Activated T-helper 17 cell treated with anti-CD3 and anti-CD28 coated beads, Interleukin-2, amount 50 U/mL, for 72 hours (primary cell): ENCODE measurements around the gene SRSF3. TPM values are rescaled to one million over a fixed set of nuclear protein-coding genes. Genes with fewer than 3 reads are reported as not detected.
"Not testable (repeated sequence)": the region's sequence is repeated elsewhere in the genome, so short reads cannot be mapped to it uniquely, and the experiment has no call there.

ENCODE experiments used
- ATAC-seq: fragments of 150-1000 bp; cut with Tn5 transposase; replicated peaks from 2 replicates; pipeline ENCODE4 v1.10.0; 2021; ENCODE audit warnings: mild to moderate bottlenecking, moderate library complexity
- H3K27ac Mint-ChIP-seq: one replicate; pipeline ENCODE4 v1.8.0; 2022; ENCODE audit warnings: mixed read lengths
- H3K27me3 Mint-ChIP-seq: one replicate; pipeline ENCODE4 v1.8.0; 2022; ENCODE audit warnings: mixed read lengths
- H3K36me3 Mint-ChIP-seq: one replicate; pipeline ENCODE4 v1.8.0; 2022; ENCODE audit warnings: low read depth, mild to moderate bottlenecking, mixed read lengths
- H3K4me1 Mint-ChIP-seq: one replicate; pipeline ENCODE4 v1.8.0; 2022; ENCODE audit warnings: mixed read lengths
- H3K4me3 Mint-ChIP-seq: one replicate; pipeline ENCODE4 v1.8.0; 2022; ENCODE audit warnings: mild to moderate bottlenecking, mixed read lengths
- H3K9me3 Mint-ChIP-seq: one replicate; pipeline ENCODE4 v1.8.0; 2022; ENCODE audit warnings: mixed read lengths
- total RNA-seq, 2 donors: library from RNA; stranded (reverse); gene quantifications; one replicate each; pipeline ENCODE4 v1.2.3, GENCODE V29; 2022

The SRSF3 gene
- total RNA-seq, 2 donors from 2014 or later = 277 to 473 TPM

DNA sequence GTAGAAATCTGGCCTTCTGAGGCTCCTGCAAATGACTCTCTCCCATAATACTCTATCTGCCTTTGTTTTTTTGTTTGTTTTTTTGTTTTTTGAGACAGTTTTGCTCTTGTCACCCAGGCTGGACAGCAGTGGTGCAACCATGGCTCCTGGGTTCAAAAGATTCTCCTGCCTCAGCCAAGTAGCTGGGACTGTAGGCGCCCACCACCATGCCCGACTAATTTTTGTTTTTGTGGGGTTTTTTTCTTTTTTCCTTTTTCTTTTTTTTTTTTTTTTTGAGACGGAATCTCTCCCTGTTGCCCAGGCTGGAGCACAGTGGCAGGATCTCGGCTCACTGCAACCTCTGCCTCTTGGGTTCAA, 30.3 kb upstream of the SRSF3 start:
- Mint-ChIP-seq H3K9me3 (no peaks in the 10 kb centered on the region), H3K27me3 (no peaks in the 10 kb centered on the region), H3K4me1 (peaks cover 5% of the 10 kb centered on the region), H3K4me3 (no peak overlapping the region), H3K36me3 (no peaks in the 10 kb centered on the region), H3K27ac (no peak overlapping the region)
- no peak for ATAC-seq

DNA sequence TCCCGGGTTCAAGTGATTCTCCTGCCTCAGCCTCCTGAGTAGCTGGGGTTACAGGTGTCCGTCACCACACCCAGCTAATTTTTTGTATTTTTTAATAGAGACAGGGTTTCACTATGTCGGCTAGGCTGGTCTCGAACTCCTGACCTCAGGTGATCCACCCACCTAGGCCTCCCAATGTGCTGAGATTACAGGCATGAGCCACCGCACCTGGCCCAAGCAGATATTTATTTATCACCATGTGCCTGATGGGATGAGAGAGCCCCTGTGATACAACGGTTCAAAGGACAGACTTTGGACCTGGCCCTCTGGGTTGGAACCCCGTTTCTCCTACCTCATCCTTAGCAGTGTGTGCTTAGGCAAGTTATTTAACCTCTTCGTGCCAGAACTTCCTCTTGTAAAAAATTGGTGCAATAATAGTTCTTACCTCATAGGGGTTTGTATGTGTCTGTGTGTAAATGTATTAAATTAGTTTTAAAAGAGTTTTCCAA, 27.7 kb upstream of the SRSF3 start:
- H3K4me3 Mint-ChIP-seq = no peak overlapping the region
- no peaks in the 10 kb centered on the region for H3K27me3 Mint-ChIP-seq
- no peaks in the 10 kb centered on the region for H3K36me3 Mint-ChIP-seq
- no peaks in the 10 kb centered on the region for H3K4me1 Mint-ChIP-seq
- H3K27ac Mint-ChIP-seq = no peak overlapping the region
- no peak for ATAC-seq
- H3K9me3 Mint-ChIP-seq = no peaks in the 10 kb centered on the region

DNA sequence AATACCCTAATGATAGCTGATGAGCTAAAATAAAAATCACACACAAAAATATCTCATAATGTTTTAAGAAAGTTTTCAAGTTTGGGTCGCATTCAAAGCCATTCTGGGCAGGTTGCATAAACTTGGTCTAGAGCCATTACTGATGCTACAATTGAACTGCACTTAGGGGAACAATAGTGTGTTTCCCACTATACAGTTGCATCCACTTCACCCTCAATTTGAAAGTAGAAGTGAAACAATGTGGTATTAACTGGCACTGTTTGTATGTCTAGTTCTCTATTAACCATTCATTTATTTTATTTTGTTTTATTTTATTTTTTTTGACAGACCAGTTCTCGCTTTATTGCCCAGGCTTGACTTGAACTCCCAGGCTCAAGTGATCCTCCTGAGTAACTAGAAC, 23.9 kb upstream of the SRSF3 start:
- H3K4me1 Mint-ChIP-seq = no peaks in the 10 kb centered on the region
- no peaks in the 10 kb centered on the region for H3K36me3 Mint-ChIP-seq
- no peak for ATAC-seq
- no peak overlapping the region for H3K27ac Mint-ChIP-seq
- H3K9me3 Mint-ChIP-seq = no peaks in the 10 kb centered on the region
- no peak overlapping the region for H3K4me3 Mint-ChIP-seq
- no peaks in the 10 kb centered on the region for H3K27me3 Mint-ChIP-seq

DNA sequence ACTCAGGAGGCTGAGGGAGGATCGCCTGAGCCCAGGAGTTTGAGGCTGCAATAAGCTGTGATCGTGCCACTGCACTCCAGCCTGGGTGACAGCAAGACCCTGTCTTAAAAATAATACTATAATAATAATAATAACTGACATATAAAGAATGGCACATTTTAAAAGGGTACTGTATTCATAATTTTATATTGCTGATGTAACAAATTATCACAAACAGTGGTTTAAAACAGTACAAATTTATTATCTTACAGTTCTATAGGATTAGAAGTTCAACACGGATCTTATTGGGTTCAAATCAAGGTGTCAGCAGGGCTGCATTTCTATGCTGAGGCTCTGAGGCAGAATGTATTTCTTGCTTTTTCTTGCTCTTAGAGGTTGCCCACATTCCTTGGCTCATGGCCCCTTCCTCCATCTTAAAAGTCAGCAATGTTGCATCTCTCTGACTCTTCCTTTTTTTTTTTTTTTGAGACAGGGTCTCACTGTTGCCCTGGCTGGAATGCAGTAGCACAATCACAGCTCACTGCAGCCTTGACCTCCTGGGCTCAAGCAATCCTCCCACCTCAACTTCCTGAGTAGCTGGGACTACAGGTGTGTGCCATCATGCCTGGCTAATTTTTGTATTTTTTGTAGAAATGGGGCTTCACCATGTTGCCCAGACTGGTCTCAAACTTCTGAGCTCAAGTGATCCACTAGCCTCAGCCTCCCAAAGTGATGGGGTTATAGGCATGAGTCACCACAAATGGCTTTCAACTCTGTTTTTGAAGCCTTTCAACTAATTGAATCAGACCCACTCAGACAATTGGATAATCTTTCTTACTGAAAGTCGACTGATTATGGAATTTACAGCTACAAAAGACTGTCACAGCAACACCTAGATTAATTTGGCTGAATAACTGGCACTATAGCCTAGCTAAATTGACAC, 22.8 kb upstream of the SRSF3 start:
- H3K36me3 Mint-ChIP-seq = no peaks in the 10 kb centered on the region
- no peak overlapping the region for H3K4me3 Mint-ChIP-seq
- no peaks in the 10 kb centered on the region for H3K9me3 Mint-ChIP-seq
- H3K27ac Mint-ChIP-seq = no peak overlapping the region
- no peaks in the 10 kb centered on the region for H3K4me1 Mint-ChIP-seq
- no peaks in the 10 kb centered on the region for H3K27me3 Mint-ChIP-seq
- no peak for ATAC-seq

DNA sequence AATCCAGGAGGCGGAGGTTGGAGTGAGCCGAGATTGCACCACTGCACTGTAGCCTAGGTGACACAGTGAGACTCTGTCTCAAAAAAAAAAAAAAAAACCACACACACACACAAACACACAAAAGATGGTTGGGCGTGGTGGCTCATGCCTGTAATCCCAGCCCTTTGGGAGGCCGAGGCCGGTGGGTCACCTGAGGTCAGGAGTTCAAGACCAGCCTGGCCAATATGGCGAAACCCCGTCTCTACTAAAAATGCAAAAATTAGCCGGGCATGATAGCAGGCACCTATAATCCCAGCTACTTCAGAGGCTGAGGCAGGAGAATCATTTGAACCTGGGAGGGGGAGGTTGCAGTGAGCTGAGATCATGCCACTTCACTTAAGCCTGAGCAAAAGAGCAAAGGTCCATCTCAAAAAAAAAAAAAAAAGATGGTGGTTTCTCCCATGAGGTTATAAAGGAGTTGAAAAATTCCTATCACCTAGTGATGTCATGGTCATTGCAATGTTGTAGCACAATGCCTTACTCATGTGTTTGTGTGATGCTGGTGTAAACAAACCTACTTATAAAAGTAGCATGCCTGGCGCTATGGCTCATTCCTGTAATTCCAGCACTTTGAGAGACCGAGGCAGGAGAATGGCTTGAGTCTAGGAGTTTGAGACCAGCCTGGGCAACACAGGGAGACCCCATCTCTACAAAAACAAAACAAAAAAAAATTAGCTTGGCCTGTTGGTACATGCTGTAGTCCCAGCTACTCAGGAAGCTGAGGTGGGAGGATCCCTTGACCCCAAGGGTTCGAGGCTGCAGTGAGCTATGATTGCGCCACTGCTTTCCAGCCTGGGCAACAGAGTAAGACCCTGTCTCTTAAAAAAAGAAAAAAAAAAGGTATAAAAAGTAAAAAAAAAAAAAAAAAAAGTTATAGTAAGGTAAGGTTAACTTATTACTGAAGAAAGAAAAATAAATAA, 21.5 kb upstream of the SRSF3 start:
- not testable (repeated sequence) for H3K36me3 Mint-ChIP-seq, H3K9me3 Mint-ChIP-seq, ATAC-seq, H3K4me3 Mint-ChIP-seq, H3K27ac Mint-ChIP-seq, H3K27me3 Mint-ChIP-seq, H3K4me1 Mint-ChIP-seq

DNA sequence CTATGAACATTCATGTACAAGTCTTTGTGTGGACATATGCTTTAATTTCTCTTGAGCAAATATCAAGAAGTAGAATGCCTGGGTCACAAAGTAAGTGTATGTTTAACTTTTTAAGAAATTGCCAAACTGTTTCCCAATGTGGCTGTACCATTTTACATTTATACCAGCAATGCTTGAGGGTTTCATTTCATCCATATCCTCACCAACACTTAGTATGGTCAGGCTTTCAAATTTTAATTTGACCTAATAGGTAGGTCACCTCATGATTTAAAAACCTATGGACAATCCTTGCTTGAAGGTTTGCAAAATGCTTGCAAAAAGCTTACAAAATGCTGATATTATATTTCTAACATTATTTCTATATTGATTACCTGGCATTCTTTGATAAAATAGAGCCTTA, 19.5 kb upstream of the SRSF3 start:
- Mint-ChIP-seq H3K9me3 (no peaks in the 10 kb centered on the region), H3K4me1 (no peaks in the 10 kb centered on the region)

DNA sequence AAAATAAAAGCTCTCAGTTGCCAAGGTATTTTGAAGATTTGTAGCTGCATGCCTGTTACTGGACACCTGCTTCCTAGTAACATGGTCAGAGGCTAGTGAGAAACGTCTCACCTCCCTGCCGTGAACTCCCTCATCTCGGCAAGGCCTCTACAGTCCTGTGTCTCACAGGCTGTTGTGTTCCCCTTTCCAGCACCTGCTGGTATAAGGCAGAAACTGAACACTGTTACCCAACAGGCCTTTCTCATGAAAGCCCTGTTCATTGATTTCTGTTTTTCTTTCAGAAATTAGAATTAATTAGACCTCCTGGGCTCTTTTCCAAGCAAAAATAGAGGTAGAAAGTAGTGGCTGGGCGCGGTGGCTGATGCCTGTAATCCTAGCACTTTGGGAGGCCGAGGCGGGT, 17.6 kb upstream of the SRSF3 start:
- H3K4me1 Mint-ChIP-seq = no peaks in the 10 kb centered on the region
- H3K4me3 Mint-ChIP-seq = no peak overlapping the region
- no peak overlapping the region for H3K27ac Mint-ChIP-seq
- no peaks in the 10 kb centered on the region for H3K9me3 Mint-ChIP-seq
- ATAC-seq = no peak
- no peaks in the 10 kb centered on the region for H3K36me3 Mint-ChIP-seq
- no peaks in the 10 kb centered on the region for H3K27me3 Mint-ChIP-seq

More for the DNA sequence above, 19.5 kb upstream of the SRSF3 start:
- no peak for ATAC-seq
- H3K27me3 Mint-ChIP-seq = no peaks in the 10 kb centered on the region
- H3K27ac Mint-ChIP-seq = no peak overlapping the region
- no peaks in the 10 kb centered on the region for H3K36me3 Mint-ChIP-seq
- no peak overlapping the region for H3K4me3 Mint-ChIP-seq

DNA sequence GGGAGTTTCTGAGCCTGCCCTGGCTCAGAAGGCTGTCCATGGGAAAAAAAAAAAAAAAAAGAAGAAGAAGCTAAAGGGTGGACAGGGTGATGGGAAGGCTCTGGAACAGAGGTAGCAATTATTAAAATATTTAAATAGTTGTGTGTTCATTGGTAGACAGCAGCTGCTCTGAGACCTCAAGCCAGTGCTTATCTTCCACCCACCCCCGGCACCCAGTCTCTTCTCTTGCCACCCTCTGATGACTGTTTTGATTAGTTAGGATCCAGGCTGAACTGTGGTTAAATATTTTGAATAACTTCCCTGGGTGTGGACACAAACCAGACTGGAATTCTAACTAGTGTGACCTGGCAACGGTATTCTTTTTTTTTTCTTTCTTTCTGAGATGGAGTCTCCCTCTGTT, 16.9 kb upstream of the SRSF3 start:
- H3K36me3 Mint-ChIP-seq = no peaks in the 10 kb centered on the region

DNA sequence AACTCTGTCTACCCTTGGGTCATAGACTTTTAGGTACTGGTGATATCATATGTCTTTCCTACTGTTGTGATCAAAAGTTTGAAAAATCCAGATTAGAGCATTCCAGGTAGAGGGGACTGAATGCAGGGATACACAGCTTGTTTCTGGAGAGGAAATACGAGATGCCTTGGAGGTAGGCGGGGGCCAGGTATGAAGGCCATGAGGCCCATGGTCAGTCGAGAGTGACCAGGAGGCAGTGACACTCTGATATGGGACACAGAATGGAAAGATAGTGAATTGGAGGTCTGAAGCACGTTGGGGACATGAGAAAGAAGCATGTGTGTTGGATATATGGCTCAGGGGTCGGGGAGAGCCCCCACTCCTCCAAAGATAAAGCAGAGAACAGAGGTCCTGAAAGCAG, 16.1 kb upstream of the SRSF3 start:
- Mint-ChIP-seq H3K4me1 (no peaks in the 10 kb centered on the region), H3K36me3 (no peaks in the 10 kb centered on the region), H3K27ac (peak overlapping the region; percentile 5), H3K27me3 (no peaks in the 10 kb centered on the region), H3K9me3 (no peaks in the 10 kb centered on the region), H3K4me3 (no peak overlapping the region)
- ATAC-seq = no peak

More for the DNA sequence above, 16.9 kb upstream of the SRSF3 start:
- Mint-ChIP-seq H3K9me3 (no peaks in the 10 kb centered on the region), H3K27me3 (no peaks in the 10 kb centered on the region), H3K27ac (no peak overlapping the region), H3K4me3 (no peak overlapping the region), H3K4me1 (no peaks in the 10 kb centered on the region)
- no peak for ATAC-seq

DNA sequence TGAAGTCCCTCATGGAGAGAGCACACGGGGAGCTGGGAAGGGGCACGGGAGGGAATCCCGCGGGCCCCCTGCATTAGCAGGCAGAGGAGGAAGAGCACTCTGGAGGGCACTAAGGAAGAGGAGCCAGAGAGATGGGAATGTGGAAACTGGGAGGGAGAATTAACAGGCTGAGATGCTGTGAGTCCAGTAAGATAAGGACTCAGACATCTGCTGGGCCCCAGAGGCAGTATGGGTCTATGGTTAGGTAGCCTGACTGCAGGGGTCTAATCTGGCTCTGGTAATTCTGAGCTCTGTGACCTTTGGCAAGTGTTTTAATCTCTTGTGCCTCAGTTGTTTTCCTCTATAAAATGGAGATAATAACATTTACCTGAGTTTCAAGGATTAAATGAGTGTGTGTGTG, 15.7 kb upstream of the SRSF3 start:
- H3K27ac Mint-ChIP-seq = no peak overlapping the region
- no peak overlapping the region for H3K4me3 Mint-ChIP-seq
- no peaks in the 10 kb centered on the region for H3K27me3 Mint-ChIP-seq
- no peaks in the 10 kb centered on the region for H3K36me3 Mint-ChIP-seq
- ATAC-seq = no peak
- H3K9me3 Mint-ChIP-seq = no peaks in the 10 kb centered on the region
- no peaks in the 10 kb centered on the region for H3K4me1 Mint-ChIP-seq

DNA sequence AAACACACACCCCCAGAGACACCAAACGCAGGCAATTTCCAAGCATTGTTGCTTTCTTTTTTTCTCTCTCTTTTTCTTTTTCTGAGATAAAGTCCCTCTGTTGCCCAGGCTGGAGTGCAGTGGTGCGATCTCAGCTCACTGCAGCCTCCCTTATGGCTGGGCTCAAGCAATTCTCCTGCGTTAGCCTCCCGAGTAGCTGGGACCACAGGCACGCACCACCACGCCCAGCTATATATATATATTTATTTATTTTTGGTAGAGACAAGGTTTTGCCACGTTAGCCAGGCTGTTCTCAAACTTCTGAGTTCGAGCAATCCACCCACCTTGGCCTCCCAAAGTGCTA, 14.0 kb upstream of the SRSF3 start:
- Mint-ChIP-seq H3K4me1 (no peaks in the 10 kb centered on the region), H3K36me3 (no peaks in the 10 kb centered on the region), H3K4me3 (no peak overlapping the region), H3K27ac (no peak overlapping the region), H3K9me3 (no peaks in the 10 kb centered on the region), H3K27me3 (no peaks in the 10 kb centered on the region)
- ATAC-seq = no peak

DNA sequence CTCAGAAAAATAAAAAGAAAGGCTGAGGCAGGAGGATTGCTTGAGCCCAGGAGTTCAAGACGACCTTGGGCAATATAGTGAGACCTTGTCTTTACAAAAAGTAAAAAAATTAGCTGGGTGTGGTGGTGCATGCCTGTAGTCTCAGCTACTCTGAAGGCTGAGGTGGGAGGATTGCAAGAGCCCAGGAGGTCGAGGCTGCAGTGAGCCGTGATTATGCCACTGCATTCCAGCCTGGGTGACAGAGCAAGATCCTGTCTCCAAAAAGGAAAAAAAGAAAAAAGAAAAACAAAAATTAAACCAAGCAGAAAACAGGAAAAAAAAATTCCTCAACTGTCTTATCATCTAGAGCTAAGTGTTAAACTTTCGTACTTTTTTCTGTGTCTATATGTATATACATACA, 12.4 kb upstream of the SRSF3 start:
- no peaks in the 10 kb centered on the region for H3K36me3 Mint-ChIP-seq
- no peak overlapping the region for H3K4me3 Mint-ChIP-seq
- no peak overlapping the region for H3K27ac Mint-ChIP-seq
- no peaks in the 10 kb centered on the region for H3K27me3 Mint-ChIP-seq
- ATAC-seq = no peak
- H3K4me1 Mint-ChIP-seq = no peaks in the 10 kb centered on the region
- H3K9me3 Mint-ChIP-seq = no peaks in the 10 kb centered on the region

DNA sequence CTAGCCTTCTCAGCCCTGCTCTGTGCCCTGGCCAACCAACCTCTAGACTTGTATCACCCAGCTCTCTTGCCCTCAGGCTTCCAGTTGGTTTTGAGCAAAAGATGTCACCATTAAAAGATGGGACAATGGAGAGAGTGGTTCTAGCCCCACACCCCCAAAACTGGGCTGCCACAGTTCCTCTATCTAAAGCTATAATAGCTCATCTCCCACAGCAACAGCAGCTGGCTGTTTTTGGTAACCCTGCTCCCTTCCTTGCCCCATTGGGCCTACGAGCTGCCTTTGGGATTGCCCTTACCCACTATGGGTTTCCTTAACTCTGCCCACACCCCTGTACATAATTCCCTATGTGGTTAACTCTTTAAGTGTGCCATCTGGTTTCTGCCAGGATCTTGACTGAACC, 7.6 kb upstream of the SRSF3 start:
- H3K36me3 Mint-ChIP-seq = no peaks in the 10 kb centered on the region
- H3K4me3 Mint-ChIP-seq = no peak overlapping the region
- H3K27ac Mint-ChIP-seq = no peak overlapping the region
- no peak for ATAC-seq
- no peaks in the 10 kb centered on the region for H3K4me1 Mint-ChIP-seq
- no peaks in the 10 kb centered on the region for H3K27me3 Mint-ChIP-seq
- no peaks in the 10 kb centered on the region for H3K9me3 Mint-ChIP-seq

DNA sequence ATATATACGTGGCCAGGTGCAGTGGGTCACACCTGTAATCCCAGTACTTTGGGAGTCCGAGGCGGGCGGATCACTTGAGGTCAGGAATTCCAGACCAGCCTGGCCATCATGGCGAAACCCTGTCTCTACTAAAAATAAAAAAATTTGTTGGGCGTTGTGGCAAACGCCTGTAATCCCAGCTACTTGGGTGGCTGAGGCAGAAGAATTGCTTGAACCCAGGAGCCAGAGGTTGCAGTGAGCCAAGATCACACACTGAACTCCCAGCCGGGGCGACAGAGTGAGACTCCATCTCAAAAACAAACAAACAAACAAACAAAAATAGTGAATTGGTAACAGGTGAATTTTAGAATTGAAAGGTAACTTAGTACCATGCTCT, 5.1 kb upstream of the SRSF3 start:
- H3K4me3 Mint-ChIP-seq, H3K36me3 Mint-ChIP-seq, H3K27me3 Mint-ChIP-seq, ATAC-seq, H3K27ac Mint-ChIP-seq, H3K9me3 Mint-ChIP-seq, H3K4me1 Mint-ChIP-seq: not testable (repeated sequence)

DNA sequence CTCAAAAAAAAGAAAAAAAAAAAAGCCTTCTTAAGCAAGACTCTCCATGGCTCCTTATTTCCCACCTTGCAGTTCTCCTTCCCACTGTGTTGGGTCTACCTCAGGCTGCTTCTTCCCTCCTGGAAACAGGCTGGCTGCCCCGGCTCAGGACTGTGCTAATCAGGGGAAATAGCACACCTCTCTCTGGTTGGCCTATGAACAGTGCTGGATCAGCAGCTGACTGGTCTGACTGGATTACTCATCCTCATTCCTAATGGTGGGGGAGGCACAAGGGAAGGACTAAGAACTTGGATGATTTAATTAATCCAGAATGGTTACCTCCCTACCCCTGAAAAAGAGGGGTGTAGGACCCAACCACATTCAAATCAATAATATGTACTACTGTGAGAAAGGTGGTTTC, 3.9 kb upstream of the SRSF3 start:
- ATAC-seq = no peak
- peaks cover 18% of the 10 kb centered on the region for H3K36me3 Mint-ChIP-seq
- H3K4me3 Mint-ChIP-seq = no peak overlapping the region
- H3K4me1 Mint-ChIP-seq = peaks cover 5% of the 10 kb centered on the region
- no peak overlapping the region for H3K27ac Mint-ChIP-seq
- no peaks in the 10 kb centered on the region for H3K27me3 Mint-ChIP-seq
- no peaks in the 10 kb centered on the region for H3K9me3 Mint-ChIP-seq
